ENCODE data around the gene DYNC1I1.

DYNC1I1 gene

GRCh38 chr7:96017877-96018276 lies 245.5 kb downstream of the DYNC1I1 start:
- no peak for DNase-seq (ENCODE audit: low read depth in 3 of 3)

DNA sequence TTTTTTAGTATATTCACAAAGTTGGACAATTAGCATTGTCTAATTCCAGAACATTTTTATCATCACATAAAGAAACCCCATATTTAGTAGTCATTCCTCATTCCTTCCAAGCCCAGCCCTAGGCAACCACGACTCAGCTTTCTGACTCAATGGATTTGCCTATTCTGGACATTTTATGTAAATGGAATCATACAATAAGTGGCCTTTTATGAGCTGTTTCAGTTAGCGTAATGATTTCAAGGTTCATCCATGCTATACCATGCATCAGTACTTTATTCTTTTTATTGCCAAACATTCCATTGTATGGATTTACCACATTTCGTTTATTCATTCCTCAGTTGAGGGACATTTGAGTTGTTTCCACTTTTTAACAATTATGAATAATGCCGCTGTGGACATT lies 249.2 kb downstream of the DYNC1I1 start:
- DNase-seq (ENCODE audit: low read depth in 3 of 3): no peak

- no peak for DNase-seq (ENCODE audit: low read depth in 3 of 3)
Measured at GRCh38 chr7:96023387-96023786, 251.0 kb downstream of the DYNC1I1 start.

DNA sequence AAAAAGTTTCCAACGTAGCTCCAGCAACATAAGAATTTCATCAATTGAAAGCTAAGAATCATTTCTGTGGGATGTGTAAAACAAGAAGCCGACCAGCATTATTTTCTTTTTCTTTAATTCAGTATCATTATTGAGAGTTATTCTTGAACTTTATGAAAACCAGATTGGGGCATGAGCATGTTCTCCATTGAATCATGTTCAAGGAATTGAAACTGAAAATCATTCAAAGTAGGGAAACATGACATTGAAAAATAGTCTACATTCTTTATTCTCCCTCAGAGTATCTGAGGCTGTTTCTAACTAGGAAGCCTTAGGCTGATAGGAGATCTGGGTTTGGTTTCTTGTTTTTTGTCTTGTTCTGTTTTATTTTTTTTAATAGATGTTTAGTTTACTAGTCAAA lies 253.7 kb downstream of the DYNC1I1 start:
- DNase-seq (ENCODE audit: low read depth in 3 of 3): no peak

GRCh38 chr7:96026611-96027010 lies 254.3 kb downstream of the DYNC1I1 start:
- DNase-seq (ENCODE audit: low read depth in 3 of 3): no peak

GRCh38 chr7:96028729-96029128 lies 256.4 kb downstream of the DYNC1I1 start:
- no peak for DNase-seq (ENCODE audit: low read depth in 3 of 3)

- DNase-seq (ENCODE audit: low read depth in 3 of 3): no peak
Measured at GRCh38 chr7:96033009-96033598, 260.8 kb downstream of the DYNC1I1 start.

DNA sequence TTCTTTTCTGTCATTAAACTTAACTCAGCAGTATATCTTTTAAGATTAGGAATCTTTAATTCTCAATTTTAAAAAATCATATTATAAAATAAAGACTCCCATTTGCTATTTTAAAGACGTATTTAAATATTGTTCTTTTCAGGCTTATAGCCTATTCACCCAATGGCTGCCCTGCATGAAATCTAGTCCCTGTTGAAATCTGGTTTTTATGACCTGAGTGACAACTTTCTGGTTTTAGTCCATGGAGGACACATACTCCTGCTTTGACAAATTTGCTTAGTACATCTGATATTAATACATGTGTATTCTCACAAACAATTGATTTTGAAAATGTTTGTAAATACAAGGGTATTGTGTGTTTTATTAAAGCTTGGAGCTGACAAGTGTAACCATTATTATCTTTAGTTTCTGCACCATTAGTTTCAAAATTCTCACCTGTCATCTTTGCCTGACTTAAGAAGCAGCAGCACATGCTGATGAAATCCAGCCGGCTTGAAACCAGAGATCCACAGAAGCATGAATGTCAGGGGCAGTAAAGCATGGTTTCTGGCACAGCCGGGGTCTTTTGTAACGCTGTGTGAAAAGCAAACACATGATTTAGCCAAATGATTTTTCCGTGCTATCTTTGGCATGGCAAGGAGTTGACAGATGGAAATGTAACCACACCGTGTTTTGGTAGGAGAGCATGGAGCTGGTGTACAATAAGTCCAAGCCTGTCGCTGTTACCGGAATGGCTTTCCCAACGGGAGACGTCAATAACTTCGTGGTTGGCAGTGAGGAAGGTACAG lies 262.8 kb downstream of the DYNC1I1 start:
- DNase-seq (ENCODE audit: low read depth in 3 of 3): no peak

DNA sequence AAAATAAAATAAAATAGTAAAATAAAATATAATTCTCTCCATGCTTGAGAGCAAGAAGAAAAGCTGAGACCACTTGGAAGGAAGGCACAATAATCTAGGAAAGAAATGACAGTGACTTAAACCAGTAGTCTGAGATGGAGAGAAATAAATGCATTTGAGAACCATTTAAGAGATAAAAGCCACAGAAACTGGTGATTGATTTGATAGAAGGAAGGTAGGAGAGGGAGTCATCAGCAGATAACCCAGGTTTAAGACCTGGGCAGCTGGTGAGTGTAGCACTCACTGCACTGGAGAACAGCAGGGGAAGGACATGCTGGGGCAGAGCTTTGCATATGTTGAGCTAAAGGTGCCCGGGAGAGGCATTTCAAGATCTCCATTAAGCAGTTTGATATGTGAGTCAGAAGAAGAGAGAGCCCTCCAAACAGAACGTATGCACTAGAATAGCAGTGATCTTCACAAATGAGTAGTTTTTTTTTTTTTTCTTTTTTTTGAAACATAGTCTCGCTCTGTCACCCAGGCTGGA lies 268.0 kb downstream of the DYNC1I1 start:
- DNase-seq (ENCODE audit: low read depth in 3 of 3): no peak

DNA sequence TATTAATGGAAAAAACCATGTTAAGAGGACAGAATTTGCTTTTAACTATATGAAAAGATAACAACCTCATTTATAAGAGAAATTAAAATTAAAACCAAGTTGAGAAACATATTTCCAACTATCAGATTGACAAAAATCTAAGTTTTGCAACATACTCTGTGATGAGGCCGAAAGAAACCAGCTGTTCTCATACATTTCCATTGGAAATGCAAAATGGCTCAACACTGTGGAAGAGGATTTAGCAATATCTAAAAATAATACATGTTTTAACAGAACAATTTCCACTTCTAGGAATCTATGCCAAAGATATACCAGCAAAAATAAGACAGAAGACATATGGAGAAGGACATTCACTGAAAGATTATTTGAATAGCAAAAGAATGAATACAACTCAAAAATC lies 268.8 kb downstream of the DYNC1I1 start:
- no peak for DNase-seq (ENCODE audit: low read depth in 3 of 3)

GRCh38 chr7:96045181-96045580 lies 272.8 kb downstream of the DYNC1I1 start:
- no peak for DNase-seq (ENCODE audit: low read depth in 3 of 3)

GRCh38 chr7:96045919-96046318 lies 273.6 kb downstream of the DYNC1I1 start:
- DNase-seq (ENCODE audit: low read depth in 3 of 3): no peak

DNA sequence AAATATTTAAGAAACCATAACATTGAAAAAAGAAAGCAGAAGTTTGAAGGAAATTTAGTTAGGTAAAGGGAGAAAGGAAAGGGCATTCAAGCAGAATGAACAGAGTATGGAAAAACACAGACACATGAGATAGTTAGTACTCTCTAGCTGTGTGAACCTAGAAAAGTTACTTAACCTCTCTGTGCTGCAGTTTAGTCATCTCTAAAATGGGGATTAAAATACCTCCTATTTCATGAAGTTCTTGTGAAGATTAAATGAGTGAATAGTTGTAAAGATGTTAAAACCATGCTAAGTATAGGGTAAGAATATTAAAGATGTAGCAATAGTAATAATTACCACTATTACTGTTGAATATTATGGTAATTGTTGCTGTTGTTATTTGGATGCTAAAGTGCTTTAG lies 279.9 kb downstream of the DYNC1I1 start:
- DNase-seq (ENCODE audit: low read depth in 3 of 3): no peak

DNA sequence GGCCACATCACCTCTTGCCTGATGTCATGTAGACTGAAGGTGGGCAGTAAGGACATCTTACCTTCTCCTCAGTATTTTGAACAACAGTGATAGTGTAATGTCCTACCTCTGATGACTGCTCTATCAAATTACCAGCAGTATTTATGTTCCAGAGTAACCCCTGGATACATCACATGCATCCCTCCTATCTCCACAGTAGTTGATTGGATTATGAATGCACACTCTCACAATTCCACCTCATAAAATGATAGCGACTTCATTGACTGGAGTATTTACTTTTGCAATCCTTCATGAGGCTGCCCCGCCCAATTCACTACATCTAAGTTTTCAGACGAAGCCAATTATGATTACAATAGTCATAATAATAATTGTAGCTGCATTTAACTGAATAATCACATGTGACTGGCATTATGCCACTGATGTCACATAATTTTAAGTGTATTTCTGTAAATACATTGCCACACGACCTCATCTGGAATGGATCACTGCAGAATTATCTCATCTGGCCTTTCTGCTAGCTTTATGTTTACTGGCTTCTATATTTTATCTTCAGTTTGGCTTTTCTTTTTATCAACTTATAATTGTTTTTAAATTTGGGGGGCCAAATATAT lies 280.6 kb downstream of the DYNC1I1 start:
- DNase-seq (ENCODE audit: low read depth in 3 of 3): no peak

GRCh38 chr7:96055717-96056116 lies 283.4 kb downstream of the DYNC1I1 start:
- no peak for DNase-seq (ENCODE audit: low read depth in 3 of 3)

DNA sequence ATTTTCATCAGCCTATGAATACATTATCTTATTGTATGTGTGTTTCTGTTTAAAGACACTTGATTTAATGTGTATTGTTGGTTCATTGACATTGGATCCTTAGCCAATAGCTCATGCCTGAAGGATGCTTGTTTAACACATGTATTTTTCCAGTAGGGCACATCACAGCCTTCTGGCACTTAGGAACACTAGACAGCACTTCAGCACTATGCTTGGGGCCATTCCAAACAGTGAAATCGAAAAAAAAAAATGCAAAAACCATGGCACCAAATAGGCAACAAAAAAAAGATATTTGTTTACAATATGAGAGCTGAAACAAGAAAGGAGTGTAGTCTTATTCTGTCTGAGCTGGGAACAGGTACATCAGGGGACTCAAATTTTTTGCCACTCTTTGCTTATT lies 286.7 kb downstream of the DYNC1I1 start:
- DNase-seq (ENCODE audit: low read depth in 3 of 3): no peak

DNA sequence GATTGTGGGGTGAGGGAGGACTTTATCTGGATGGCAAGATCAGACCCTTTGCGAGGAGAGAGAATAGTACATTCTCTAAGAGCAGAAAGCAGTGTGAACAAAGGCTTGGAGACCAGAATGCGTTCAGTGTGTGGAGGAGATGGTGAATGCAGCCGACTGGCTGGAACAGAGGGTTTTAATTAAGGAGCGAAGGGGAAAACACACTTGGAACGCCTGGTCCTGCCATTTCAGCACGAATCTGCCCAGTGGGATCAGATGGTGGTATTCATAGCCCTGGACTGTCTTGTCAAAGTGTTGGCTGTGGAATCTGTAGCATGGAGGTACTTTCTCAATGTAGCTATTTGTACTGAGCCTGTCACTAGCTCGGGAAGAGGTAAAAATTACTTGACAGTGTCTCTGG lies 288.7 kb downstream of the DYNC1I1 start:
- no peak for DNase-seq (ENCODE audit: low read depth in 3 of 3)

GRCh38 chr7:96061844-96062243 lies 289.5 kb downstream of the DYNC1I1 start:
- DNase-seq (ENCODE audit: low read depth in 3 of 3): no peak

DNA sequence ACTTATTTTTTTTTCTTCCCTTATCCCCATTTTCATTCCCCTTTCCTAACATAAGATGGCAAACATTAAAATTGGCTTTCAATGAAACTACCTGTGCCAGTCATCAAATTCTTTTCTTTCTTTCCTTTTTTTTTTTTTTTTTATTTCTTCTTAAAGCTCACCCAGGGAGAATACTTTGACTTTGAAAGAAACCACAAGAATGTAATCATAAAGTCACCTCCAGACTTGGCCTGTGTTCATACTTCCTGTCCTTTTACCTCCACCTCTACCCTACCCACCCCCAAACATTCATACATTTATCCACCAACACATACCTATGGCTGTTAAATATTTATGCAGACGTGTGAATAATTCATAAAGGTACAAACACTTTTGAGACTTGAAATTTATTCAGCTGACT lies 295.0 kb downstream of the DYNC1I1 start:
- DNase-seq (ENCODE audit: low read depth in 3 of 3): no peak

GRCh38 chr7:96069401-96069800 lies 297.0 kb downstream of the DYNC1I1 start:
- no peak for DNase-seq (ENCODE audit: low read depth in 3 of 3)

- no peak for DNase-seq (ENCODE audit: low read depth in 3 of 3)
Measured at GRCh38 chr7:96074871-96075270, 302.5 kb downstream of the DYNC1I1 start.

- peak; percentile 6 to 18 (median 15) for DNase-seq (ENCODE audit: low read depth in 3 of 3)
Measured at GRCh38 chr7:96075510-96076349, 303.4 kb downstream of the DYNC1I1 start.

All from stimulated activated CD4-positive, alpha-beta T cell treated with anti-CD3 and anti-CD28 coated beads, TNF-alpha, amount 100 ng/mL, for 4 hours (primary cell).